ENCODE results near the gene ITPA.
"Not testable (repeated sequence)": the region's sequence is repeated elsewhere in the genome, so short reads cannot be mapped to it uniquely, and the experiment has no call there.

- not testable (repeated sequence) for TF ChIP-seq CTCF (IDR thresholded peaks at IDR 0.05; ENCODE audit: control extremely low read depth in 1 of 3, insufficient read depth in 1 of 3, low read depth in 1 of 3, low read length in 3 of 3); TAF1 (IDR thresholded peaks at IDR 0.05; ENCODE audit: low read depth, low read length); MAFK (IDR thresholded peaks at IDR 0.05; ENCODE audit: low read depth, low read length); EZH2 (IDR thresholded peaks at IDR 0.05; ENCODE audit: low read depth, low read length, severe bottlenecking)
Measured at GRCh38 chr20:3187861-3188260, 21.4 kb upstream of the ITPA start.
